Right ventricle myocardium inferior (tissue), 1 donor: ENCODE results near the gene KCTD10. TPM values are rescaled to one million over a fixed set of nuclear protein-coding genes. Genes with fewer than 3 reads are reported as not detected.
"Not testable (repeated sequence)": the region's sequence is repeated elsewhere in the genome, so short reads cannot be mapped to it uniquely, and the experiment has no call there.

Experiments used
- ATAC-seq: fragments of 200-7000 bp; cut with Tn5 transposase; one replicate; pipeline ENCODE4 v1.9.1; 2020; ENCODE audit warnings: mild to moderate bottlenecking, moderate library complexity
- DNase-seq: peaks from one replicate; pipeline ENCODE4 v3.0.0; 2021; ENCODE audit errors: missing footprints
- intact Hi-C: fragments of 100-400 bp; cut with DNase I; formaldehyde crosslinking; loops from one replicate; pipeline ENCODE4 v1.11.0; 2022
- total RNA-seq: library from RNA; stranded (reverse); fragmentation: NEBNext Ultra II Directional; extraction: Animal tissue kit (Norgen Biotek cat#: 25700); gene quantifications from one replicate; pipeline ENCODE4 v1.2.1, GENCODE V29; 2021
- donor health status: DM: no; HTN: yes; CAD: no; lungs with severe emphysema.

The KCTD10 gene
- total RNA-seq, 1 donor from 2014 or later = 32.2 TPM

- ATAC-seq = no peak
- intact Hi-C loops = loop anchor here (10.0 kb wide), 1 partner anchor 159 kb away; no protein-coding TSS in a partner anchor
- DNase-seq = no peak
Measured at GRCh38 chr12:109435428-109436187, 41.5 kb downstream of the KCTD10 start.

GRCh38 chr12:109434582-109434981 is 42.5 kb downstream of the KCTD10 start:
- no peak for ATAC-seq
- no peak for DNase-seq
- intact Hi-C loops = loop anchor here (10.0 kb wide), 1 partner anchor 160 kb away; no protein-coding TSS in a partner anchor

- DNase-seq (no peak), ATAC-seq (peak; percentile 30)
- intact Hi-C loops = loop anchor here (2.0 to 10.0 kb wide), 2 partner anchors 43 to 161 kb away; partner anchors contain the start of genes KCTD10 and UBE3B
Measured at GRCh38 chr12:109433618-109434017, 43.5 kb downstream of the KCTD10 start.

- peak; percentile 92 for DNase-seq
- intact Hi-C loops = loop anchor here (2.0 to 10.0 kb wide), 2 partner anchors 44 to 162 kb away; partner anchors contain the start of genes KCTD10 and UBE3B
Measured at GRCh38 chr12:109432842-109433304, 44.2 kb downstream of the KCTD10 start.

GRCh38 chr12:109432431-109432830 is 44.7 kb downstream of the KCTD10 start:
- intact Hi-C loops = loop anchor here (2.0 to 10.0 kb wide), 2 partner anchors 44 to 162 kb away; partner anchors contain the start of genes KCTD10 and UBE3B
- ATAC-seq = no peak

More at GRCh38 chr12:109432842-109433304, 44.2 kb downstream of the KCTD10 start:
- ATAC-seq = peak; percentile 52

GRCh38 chr12:109430244-109430643 is 46.9 kb downstream of the KCTD10 start:
- ATAC-seq = no peak
- DNase-seq = no peak
- intact Hi-C loops = loop anchor here (10.0 kb wide), 1 partner anchor 165 kb away; no protein-coding TSS in a partner anchor

More at GRCh38 chr12:109432431-109432830, 44.7 kb downstream of the KCTD10 start:
- DNase-seq = no peak

- intact Hi-C loops = loop anchor here (2.0 to 5.0 kb wide), 3 partner anchors 90 to 453 kb away; partner anchors contain the start of gene GLTP
- DNase-seq, ATAC-seq: not testable (repeated sequence)
Measured at GRCh38 chr12:109428804-109429203, 48.3 kb downstream of the KCTD10 start.

- peak; percentile 91 for DNase-seq
- ATAC-seq = peak; percentile 90
- intact Hi-C loops = loop anchor here (2.0 to 5.0 kb wide), 3 partner anchors 91 to 454 kb away; partner anchors contain the start of gene GLTP
Measured at GRCh38 chr12:109428037-109428629, 49.0 kb downstream of the KCTD10 start.

GRCh38 chr12:109423392-109423791 is 53.7 kb downstream of the KCTD10 start:
- no peak for ATAC-seq
- no peak for DNase-seq
- intact Hi-C loops = no loop called here

GRCh38 chr12:109422251-109422650 is 54.8 kb downstream of the KCTD10 start:
- no peak for DNase-seq
- no peak for ATAC-seq
- intact Hi-C loops = no loop called here

- no peak for ATAC-seq
- no peak for DNase-seq
- intact Hi-C loops = no loop called here
Measured at GRCh38 chr12:109421355-109422087, 55.6 kb downstream of the KCTD10 start.

- intact Hi-C loops = no loop called here
- no peak for ATAC-seq
- DNase-seq = no peak
Measured at GRCh38 chr12:109418848-109419480, 58.1 kb downstream of the KCTD10 start.

- DNase-seq, ATAC-seq, intact Hi-C loops: not testable (repeated sequence)
Measured at GRCh38 chr12:109406147-109406546, 71.0 kb downstream of the KCTD10 start.

- intact Hi-C loops, DNase-seq, ATAC-seq: not testable (repeated sequence)
Measured at GRCh38 chr12:109404841-109405240, 72.3 kb downstream of the KCTD10 start.
